Erythroblast (primary cell): Measurements from ENCODE around the gene SFXN1.

ENCODE experiments used
- GATA1 ChIP-seq: IDR thresholded peaks from 2 replicates; pipeline ENCODE4 v1.6.1; 2011; ENCODE audit warnings: low read depth, mild to moderate bottlenecking, control low read depth, low read length, moderate library complexity
- POLR2A ChIP-seq: IDR thresholded peaks from 2 replicates; pipeline ENCODE4 v1.6.1; 2011; ENCODE audit warnings: mild to moderate bottlenecking, low read length

DNA sequence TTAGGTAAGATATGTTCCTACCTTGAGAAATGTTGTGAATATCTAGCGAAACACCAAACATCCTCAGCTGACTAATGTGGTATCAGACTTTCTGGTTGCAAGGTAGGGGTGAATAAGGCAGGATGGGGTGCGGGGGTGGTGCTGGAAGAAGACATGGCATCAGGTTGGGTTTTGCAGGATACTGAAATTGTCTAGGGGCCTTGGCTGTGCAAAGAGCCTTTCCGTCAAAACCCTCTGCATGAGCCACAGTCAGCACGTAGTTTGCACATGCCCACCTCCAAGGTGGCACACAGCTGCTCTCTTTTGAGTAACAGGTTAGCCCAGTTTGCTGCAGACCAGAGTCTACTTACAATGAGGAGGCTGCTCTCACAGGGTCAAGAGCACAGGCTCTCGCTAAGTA lies 42.0 kb downstream of the SFXN1 start:
- no peak for TF ChIP-seq POLR2A
- TF ChIP-seq GATA1, result no peak
